Loucy (cell line): ENCODE results near the gene GATD1.

Experiments
- CTCF ChIP-seq: fragments of 200-600 bp; sonication (generic); conservative IDR thresholded peaks from 2 replicates; pipeline ENCODE4 v1.5.1; 2014; ENCODE audit warnings: mild to moderate bottlenecking, antibody characterized with exemption, low read length
- EZH2phosphoT487 ChIP-seq: fragments of 200-600 bp; IDR thresholded peaks from 2 replicates; pipeline ENCODE4 v1.6.1; 2018; ENCODE audit warnings: antibody characterized with exemption, mild to moderate bottlenecking, moderate library complexity, borderline replicate concordance

- TF ChIP-seq CTCF = no peak
- no peak for TF ChIP-seq EZH2phosphoT487
Measured at GRCh38 chr11:765802-766091, 11.5 kb downstream of the GATD1 start.
